CD8-positive, alpha-beta memory T cell (primary cell): ENCODE results near the gene MEIS1. TPM values are rescaled to one million over a fixed set of nuclear protein-coding genes. Genes with fewer than 3 reads are reported as not detected.

ENCODE experiments used
- CTCF ChIA-PET: fragments of 350-600 bp; sonication (Branson Sonifier 250); formaldehyde crosslinking; loops from one replicate; lab custom pipeline; 2021; ENCODE audit warnings: antibody characterized with exemption; lab: Charles Lee
- POLR2A ChIA-PET: fragments of 350-600 bp; sonication (Branson Sonifier 250); formaldehyde crosslinking; loops from one replicate; lab custom pipeline; 2021; ENCODE audit warnings: antibody characterized with exemption; lab: Charles Lee
- DNase-seq, 5 donors: peaks; one replicate each; pipeline versions ENCODE4 v3.0.0 to v3.0.0-alpha.2; 2020 to 2022; ENCODE audit warnings: mixed read lengths in 1 of 5
- H3K27ac ChIP-seq: one replicate; pipeline ENCODE4 v1.7.0; 2013; ENCODE audit warnings: low read depth, mild to moderate bottlenecking, low read length, moderate library complexity
- H3K27me3 ChIP-seq: 2 replicates; pipeline ENCODE4 v1.7.0; 2013; ENCODE audit warnings: low read length, mild to moderate bottlenecking; ENCODE audit not compliant: insufficient read depth, poor library complexity, severe bottlenecking
- H3K36me3 ChIP-seq: 2 replicates; pipeline ENCODE4 v1.7.0; 2013; ENCODE audit warnings: mild to moderate bottlenecking, low read length, moderate library complexity; ENCODE audit not compliant: insufficient read depth
- H3K4me1 ChIP-seq: 2 replicates; pipeline ENCODE4 v1.7.0; 2013; ENCODE audit warnings: mild to moderate bottlenecking, low read length, moderate library complexity; ENCODE audit not compliant: insufficient read depth
- H3K4me3 ChIP-seq: 2 replicates; pipeline ENCODE4 v1.7.0; 2013; ENCODE audit warnings: mild to moderate bottlenecking, low read length
- H3K9me3 ChIP-seq: 2 replicates; pipeline ENCODE4 v1.7.0; 2013; ENCODE audit warnings: mild to moderate bottlenecking, low read length
- H3K27ac Mint-ChIP-seq, 8 donors: one replicate each; pipeline ENCODE4 v1.8.0; 2020 to 2021; ENCODE audit warnings: mixed read lengths in 8 of 8, mild to moderate bottlenecking in 6 of 8, inconsistent platforms in 3 of 8, moderate library complexity in 3 of 8
- H3K27me3 Mint-ChIP-seq, 2 donors: one replicate each; pipeline ENCODE4 v1.8.0; 2020 to 2021; ENCODE audit warnings: mixed read lengths in 2 of 2, mild to moderate bottlenecking in 1 of 2, moderate library complexity in 1 of 2
- H3K36me3 Mint-ChIP-seq, 3 donors: one replicate each; pipeline ENCODE4 v1.8.0; 2020 to 2021; ENCODE audit warnings: mixed read lengths in 3 of 3, inconsistent platforms in 1 of 3, mild to moderate bottlenecking in 1 of 3
- H3K4me1 Mint-ChIP-seq, 3 donors: one replicate each; pipeline ENCODE4 v1.8.0; 2020 to 2021; ENCODE audit warnings: mixed read lengths in 3 of 3, inconsistent platforms in 1 of 3, mild to moderate bottlenecking in 1 of 3
- H3K4me3 Mint-ChIP-seq, 7 donors: one replicate each; pipeline ENCODE4 v1.8.0; 2020 to 2021; ENCODE audit warnings: mixed read lengths in 7 of 7, mild to moderate bottlenecking in 6 of 7, moderate library complexity in 4 of 7, inconsistent platforms in 2 of 7
- H3K9me3 Mint-ChIP-seq, 5 donors: one replicate each; pipeline ENCODE4 v1.8.0; 2020 to 2022; ENCODE audit warnings: mixed read lengths in 5 of 5, mild to moderate bottlenecking in 3 of 5, moderate library complexity in 2 of 5, inconsistent platforms in 1 of 5
- polyA plus RNA-seq: library from polyadenylated mRNA; unstranded; fragments of 300-500 nt; fragmentation: Illumina TruSeq; gene quantifications from one replicate; pipeline ENCODE4 v1.2.3, GENCODE V29; 2021
- total RNA-seq, 2 experiments: library from RNA; stranded (reverse); gene quantifications; one replicate each; pipeline ENCODE4 v1.2.3, GENCODE V29; 2021

Gene MEIS1
- total and polyA plus RNA-seq, 3 experiments from 2014 or later: not detected

DNA sequence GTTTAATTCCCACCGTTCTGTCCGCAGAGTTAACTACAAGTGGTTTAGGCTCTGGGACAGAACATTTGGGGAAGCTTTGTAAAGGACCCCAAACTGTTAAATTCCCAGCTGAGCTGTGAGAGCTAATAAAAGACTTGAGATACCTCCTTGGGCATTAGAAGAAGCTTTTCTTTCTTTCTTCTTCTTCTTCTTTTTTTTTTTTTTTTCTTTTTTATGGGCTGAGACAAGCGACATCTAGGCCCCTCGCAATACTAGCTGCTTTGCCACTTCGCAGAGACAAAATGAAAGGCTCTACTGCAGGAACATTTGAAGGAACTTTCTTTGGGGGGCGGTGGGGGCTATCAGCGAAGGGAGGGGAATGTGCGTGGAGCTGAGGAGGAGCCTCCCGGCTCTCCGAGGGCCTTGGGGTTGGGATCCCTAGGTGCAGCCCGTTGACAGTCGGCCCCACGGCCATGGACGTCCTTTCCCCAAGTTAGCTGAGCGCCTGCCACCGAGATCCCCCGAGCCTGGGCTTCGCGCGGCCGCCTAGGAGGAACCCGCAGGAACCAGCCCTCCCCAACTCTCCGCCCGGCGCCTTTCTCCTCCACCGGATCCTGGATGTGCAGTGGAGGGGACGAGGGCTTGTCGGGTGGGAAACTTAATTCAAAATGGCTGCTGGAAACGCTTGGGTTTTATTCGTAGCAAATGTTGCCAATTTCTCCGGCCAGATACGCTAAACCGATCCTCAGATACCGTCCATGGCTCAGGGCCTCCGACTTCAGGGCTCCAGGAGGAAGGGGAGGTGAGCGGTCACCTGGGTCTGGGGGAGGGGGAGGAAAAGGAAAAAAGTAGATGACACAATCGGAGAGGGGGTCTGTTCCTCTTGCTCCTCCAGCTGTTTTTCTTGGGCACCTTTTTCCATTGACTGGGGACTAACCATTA lies 4.2 kb downstream of the MEIS1 start:
- Histone ChIP-seq H3K4me3 (no peak overlapping the region), H3K36me3 (no peaks in the 10 kb centered on the region), H3K9me3 (no peaks in the 10 kb centered on the region), H3K27ac (no peak overlapping the region), H3K27me3 (peaks cover 11% of the 10 kb centered on the region), H3K4me1 (no peaks in the 10 kb centered on the region)
- no peak overlapping the region for H3K27ac Mint-ChIP-seq
- DNase-seq: no peak
- peaks cover 57 to 76% of the 10 kb centered on the region in 2 donors for H3K27me3 Mint-ChIP-seq
- POLR2A ChIA-PET: no interaction called here
- no peak overlapping the region for H3K4me3 Mint-ChIP-seq
- CTCF ChIA-PET: no interaction called here
- peaks cover 0 to 29% (median 15%) of the 10 kb centered on the region in 5 donors for H3K9me3 Mint-ChIP-seq
- peaks cover 16 to 24% (median 22%) of the 10 kb centered on the region in 3 donors for H3K4me1 Mint-ChIP-seq
- H3K36me3 Mint-ChIP-seq: no peaks in the 10 kb centered on the region

DNA sequence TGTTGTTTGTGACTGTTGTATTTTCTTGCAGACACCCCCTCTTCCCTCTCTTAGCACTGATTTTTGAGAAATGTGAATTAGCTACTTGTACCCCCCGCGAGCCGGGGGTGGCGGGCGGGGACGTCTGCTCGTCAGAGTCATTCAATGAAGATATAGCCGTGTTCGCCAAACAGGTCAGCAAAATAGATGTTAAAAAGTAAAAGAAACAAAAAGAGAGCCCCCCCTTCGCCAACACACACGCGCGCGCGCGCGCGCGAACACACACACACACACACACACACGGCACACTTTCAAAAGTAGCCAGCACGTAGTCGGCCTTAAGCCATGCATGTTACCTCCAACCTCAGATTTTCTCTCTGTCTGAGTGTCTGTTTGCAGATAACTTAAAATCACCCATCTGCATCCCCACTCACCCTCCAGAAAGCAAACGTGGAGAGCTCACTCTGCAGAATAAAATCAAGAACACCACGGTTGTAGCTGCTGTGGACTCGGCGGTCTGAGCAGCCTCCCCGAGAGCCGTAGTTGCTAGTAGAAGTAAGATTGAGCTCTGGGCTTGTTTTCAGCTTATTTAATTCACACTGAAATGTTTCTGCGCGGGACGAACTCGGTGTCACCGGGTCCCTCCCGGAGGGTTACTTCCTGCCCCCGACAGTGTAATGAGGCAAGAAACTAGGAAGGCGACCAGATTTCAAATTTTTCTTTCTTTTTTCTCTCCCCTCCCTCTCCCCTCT lies 5.1 kb downstream of the MEIS1 start:
- Histone ChIP-seq H3K9me3 (no peaks in the 10 kb centered on the region), H3K4me3 (no peak overlapping the region), H3K4me1 (no peaks in the 10 kb centered on the region), H3K27ac (no peak overlapping the region), H3K27me3 (peaks cover 11% of the 10 kb centered on the region), H3K36me3 (no peaks in the 10 kb centered on the region)
- Mint-ChIP-seq H3K9me3 (peaks cover 0 to 28% (median 13%) of the 10 kb centered on the region in 5 donors), H3K27ac (no peak overlapping the region), H3K36me3 (no peaks in the 10 kb centered on the region), H3K4me3 (peak overlapping the region in 1 of 7 donors; percentile 26), H3K4me1 (peaks cover 8 to 16% (median 14%) of the 10 kb centered on the region in 3 donors), H3K27me3 (peaks cover 52 to 73% of the 10 kb centered on the region in 2 donors)
- DNase-seq: no peak
- ChIA-PET CTCF (no interaction called here), POLR2A (no interaction called here)

DNA sequence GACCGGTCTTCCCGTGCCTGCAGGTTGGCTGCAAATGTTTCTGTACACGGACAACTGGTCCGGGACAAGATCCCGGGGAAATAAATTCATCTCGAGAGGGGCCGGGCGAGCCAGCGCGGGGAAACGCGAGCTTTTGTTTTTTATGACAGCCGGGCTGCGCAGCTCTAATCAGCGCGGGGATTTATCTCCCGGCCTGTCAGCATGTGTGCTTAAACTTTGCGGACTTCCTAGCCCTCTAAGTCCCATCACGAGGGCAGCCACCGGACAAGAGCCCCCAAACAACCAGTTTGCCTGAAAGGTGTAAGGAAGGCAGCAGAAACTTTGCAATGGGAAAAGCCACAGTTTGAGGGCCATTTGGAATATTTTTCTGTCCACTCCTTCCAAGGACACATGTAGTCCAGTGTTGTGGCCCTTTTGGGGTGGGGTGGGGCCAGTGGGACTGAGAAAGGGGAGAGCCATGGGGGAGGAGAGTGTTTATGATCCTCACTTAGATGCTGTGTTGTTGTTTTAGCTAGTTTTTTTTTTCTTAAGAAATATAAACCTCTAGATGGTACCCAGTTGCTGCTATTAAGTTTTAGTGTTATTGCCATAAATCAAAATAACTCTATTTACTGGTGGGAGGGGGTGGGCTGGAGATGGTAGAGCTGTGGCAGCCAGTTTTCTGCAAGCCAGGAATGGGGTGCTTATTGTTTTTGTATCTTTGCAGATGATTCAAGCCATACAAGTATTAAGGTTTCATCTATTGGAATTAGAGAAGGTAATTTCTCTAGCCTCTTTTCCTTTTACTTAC lies 6.0 kb downstream of the MEIS1 start:
- no peaks in the 10 kb centered on the region for H3K36me3 Mint-ChIP-seq
- Histone ChIP-seq H3K4me1 (no peaks in the 10 kb centered on the region), H3K4me3 (no peak overlapping the region), H3K27ac (no peak overlapping the region), H3K36me3 (no peaks in the 10 kb centered on the region), H3K27me3 (peaks cover 11% of the 10 kb centered on the region), H3K9me3 (no peaks in the 10 kb centered on the region)
- ChIA-PET POLR2A (no interaction called here), CTCF (no interaction called here)
- H3K4me3 Mint-ChIP-seq: no peak overlapping the region
- H3K9me3 Mint-ChIP-seq: peaks cover 0 to 26% (median 7%) of the 10 kb centered on the region in 5 donors
- H3K27ac Mint-ChIP-seq: no peak overlapping the region
- no peak for DNase-seq
- peaks cover 45 to 65% of the 10 kb centered on the region in 2 donors for H3K27me3 Mint-ChIP-seq
- H3K4me1 Mint-ChIP-seq: peaks cover 0 to 6% (median 4%) of the 10 kb centered on the region in 3 donors

DNA sequence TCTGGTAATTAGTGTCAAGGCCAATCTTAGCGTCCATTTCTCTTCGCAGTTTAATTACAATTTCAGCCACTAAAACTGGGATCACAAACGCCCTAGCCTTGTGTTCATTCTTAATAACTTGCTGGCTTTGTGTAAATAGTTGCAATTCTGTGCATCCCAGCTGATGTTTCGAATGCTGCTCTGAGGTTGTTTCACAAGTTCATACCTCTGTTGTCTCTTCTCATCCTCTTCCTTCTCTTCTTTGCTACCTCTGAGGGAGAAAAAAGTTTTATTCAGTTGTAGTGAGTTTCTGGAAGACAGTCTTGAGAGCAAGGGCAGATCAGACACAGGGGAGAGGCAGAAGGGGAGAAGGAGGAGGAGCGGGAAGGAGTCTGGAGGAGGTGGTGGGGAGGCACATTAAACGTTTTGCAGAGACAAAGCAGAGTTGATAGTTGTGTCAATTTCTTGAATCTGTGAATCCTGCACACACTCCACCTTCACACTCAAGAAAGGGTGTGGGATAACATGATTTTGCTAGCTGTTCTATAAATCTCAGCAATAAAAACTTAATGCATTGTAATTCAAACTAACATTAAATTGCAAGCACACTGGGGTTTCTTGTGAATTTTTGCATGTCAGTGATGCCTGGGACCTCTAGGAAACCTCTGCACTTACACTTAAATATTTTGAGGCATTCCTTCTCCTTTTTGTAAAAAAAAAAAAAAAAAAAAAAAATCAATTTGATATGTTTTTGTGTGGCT lies 6.8 kb downstream of the MEIS1 start:
- Mint-ChIP-seq H3K9me3 (peaks cover 0 to 26% (median 7%) of the 10 kb centered on the region in 5 donors), H3K27ac (no peak overlapping the region), H3K4me3 (no peak overlapping the region), H3K4me1 (peaks cover 0 to 6% (median 3%) of the 10 kb centered on the region in 3 donors), H3K27me3 (peaks cover 38 to 59% of the 10 kb centered on the region in 2 donors), H3K36me3 (no peaks in the 10 kb centered on the region)
- H3K36me3 ChIP-seq: no peaks in the 10 kb centered on the region
- H3K9me3 ChIP-seq: no peaks in the 10 kb centered on the region
- no peaks in the 10 kb centered on the region for H3K4me1 ChIP-seq
- DNase-seq: no peak
- H3K4me3 ChIP-seq: no peak overlapping the region
- CTCF ChIA-PET: no interaction called here
- peaks cover 11% of the 10 kb centered on the region for H3K27me3 ChIP-seq
- POLR2A ChIA-PET: no interaction called here
- H3K27ac ChIP-seq: no peak overlapping the region

DNA sequence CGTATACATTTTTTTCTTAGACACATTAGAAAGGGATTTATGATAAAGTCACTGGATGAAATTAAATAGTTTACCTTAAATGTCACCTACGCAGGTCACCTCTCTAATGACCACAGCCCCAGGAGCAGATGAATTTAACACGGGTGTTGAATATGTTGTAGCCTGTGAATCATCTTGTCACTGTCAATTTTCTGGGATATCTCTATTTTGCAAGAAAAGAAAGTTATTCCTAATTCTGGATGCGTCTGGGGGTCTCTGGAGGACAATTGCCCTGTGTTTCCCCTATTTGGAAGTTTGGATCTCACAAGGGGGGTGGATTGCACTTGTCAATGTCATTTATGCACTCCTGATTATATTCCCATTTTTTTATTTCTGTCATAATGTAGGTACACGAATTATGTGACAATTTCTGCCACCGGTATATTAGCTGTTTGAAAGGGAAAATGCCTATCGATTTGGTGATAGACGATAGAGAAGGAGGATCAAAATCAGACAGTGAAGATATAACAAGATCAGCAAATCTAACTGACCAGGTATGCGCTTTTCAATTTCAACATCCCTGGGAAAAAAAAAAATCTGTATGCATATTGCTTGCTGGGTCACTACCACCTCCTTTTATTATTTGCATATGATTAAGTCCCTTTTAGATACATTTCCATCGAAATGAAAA lies 7.7 kb downstream of the MEIS1 start:
- no peak overlapping the region for H3K4me3 ChIP-seq
- H3K4me1 ChIP-seq: no peaks in the 10 kb centered on the region
- no peaks in the 10 kb centered on the region for H3K36me3 ChIP-seq
- no peak overlapping the region for H3K27ac Mint-ChIP-seq
- no peak for DNase-seq
- CTCF ChIA-PET: interaction anchor here (0.8 kb wide), 1 partner anchor 9 kb away, joined by 4 read pairs; no protein-coding TSS in a partner anchor
- H3K4me1 Mint-ChIP-seq: peaks cover 0 to under 1% (median 0%) of the 10 kb centered on the region in 3 donors
- H3K9me3 Mint-ChIP-seq: peaks cover 0 to 24% (median 10%) of the 10 kb centered on the region in 5 donors
- no peaks in the 10 kb centered on the region for H3K9me3 ChIP-seq
- H3K36me3 Mint-ChIP-seq: no peaks in the 10 kb centered on the region
- peaks cover 32 to 54% of the 10 kb centered on the region in 2 donors for H3K27me3 Mint-ChIP-seq
- H3K4me3 Mint-ChIP-seq: no peak overlapping the region
- H3K27ac ChIP-seq: no peak overlapping the region
- POLR2A ChIA-PET: no interaction called here
- H3K27me3 ChIP-seq: peaks cover 11% of the 10 kb centered on the region

DNA sequence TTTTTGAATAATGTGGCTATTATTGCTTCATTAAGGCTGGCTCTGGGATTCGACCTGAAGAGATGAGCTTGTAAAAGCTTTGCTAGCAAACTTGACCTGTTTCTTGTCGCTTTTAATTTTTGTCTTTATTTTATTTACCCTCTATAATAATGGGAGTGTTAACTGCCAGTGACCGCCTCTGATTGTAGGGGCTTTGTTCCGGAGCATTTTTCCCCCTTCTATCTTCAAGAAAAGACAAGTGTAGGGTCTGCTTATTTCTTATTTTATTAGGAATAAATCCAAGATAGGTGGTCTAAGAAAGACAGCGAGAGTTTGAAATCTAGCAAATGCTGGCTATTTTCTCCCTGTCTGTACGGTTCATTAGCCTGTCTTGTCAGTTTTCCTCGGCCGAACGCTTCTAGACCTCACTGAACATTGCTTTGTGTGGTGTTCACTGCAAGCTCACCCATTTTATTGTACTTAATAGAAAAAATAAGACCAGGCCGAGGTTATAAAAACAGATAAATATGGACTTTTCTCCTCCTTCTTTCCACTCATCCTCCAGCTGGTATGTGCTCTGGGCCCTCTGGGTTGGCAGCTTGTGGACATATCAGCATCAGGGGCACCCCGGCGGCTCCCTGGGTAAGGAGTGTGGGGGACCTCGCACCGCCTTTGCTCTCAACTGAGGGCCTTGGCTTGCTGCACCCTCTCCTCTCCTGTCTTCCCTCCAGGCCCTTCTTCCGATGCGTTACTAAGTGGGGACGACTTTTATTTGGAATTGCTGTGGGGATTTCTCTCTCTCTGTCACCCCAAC lies 8.5 kb downstream of the MEIS1 start:
- POLR2A ChIA-PET: no interaction called here
- Mint-ChIP-seq H3K27ac (no peak overlapping the region), H3K4me1 (no peaks in the 10 kb centered on the region), H3K36me3 (no peaks in the 10 kb centered on the region), H3K4me3 (peak overlapping the region in 1 of 7 donors; percentile 24), H3K9me3 (peaks cover 0 to 24% (median 13%) of the 10 kb centered on the region in 5 donors), H3K27me3 (peaks cover 32 to 53% of the 10 kb centered on the region in 2 donors)
- H3K4me1 ChIP-seq: no peaks in the 10 kb centered on the region
- H3K27me3 ChIP-seq: peaks cover 11% of the 10 kb centered on the region
- no peaks in the 10 kb centered on the region for H3K36me3 ChIP-seq
- no peak overlapping the region for H3K27ac ChIP-seq
- no peaks in the 10 kb centered on the region for H3K9me3 ChIP-seq
- DNase-seq: no peak
- H3K4me3 ChIP-seq: no peak overlapping the region
- CTCF ChIA-PET: interaction anchor here (0.8 kb wide), 1 partner anchor 10 kb away, joined by 4 read pairs; no protein-coding TSS in a partner anchor
